Endodermal cell (in vitro differentiated cells): Measurements from ENCODE around the gene RABL3. TPM values are rescaled to one million over a fixed set of nuclear protein-coding genes. Genes with fewer than 3 reads are reported as not detected.
A peak's percentile ranks its signal among the peaks of the same experiment; 100 is the strongest.

ENCODE experiments used
- DNase-seq: peaks from one replicate; pipeline ENCODE4 v3.0.0-alpha.2; 2017
- H3K27ac ChIP-seq: 2 replicates; pipeline ENCODE4 v1.5.1; 2013; ENCODE audit warnings: mild to moderate bottlenecking, low read depth, low read length, moderate library complexity
- H3K27me3 ChIP-seq: 2 replicates; pipeline ENCODE4 v1.6.1; 2013; ENCODE audit warnings: mild to moderate bottlenecking, low read length, moderate library complexity; ENCODE audit not compliant: insufficient read depth, control insufficient read depth, poor library complexity, severe bottlenecking
- H3K36me3 ChIP-seq: 2 replicates; pipeline ENCODE4 v1.7.0; 2013; ENCODE audit warnings: mild to moderate bottlenecking, low read length, moderate library complexity; ENCODE audit not compliant: control insufficient read depth, insufficient read depth
- H3K4me1 ChIP-seq: one replicate; pipeline ENCODE4 v1.7.0; 2013; ENCODE audit warnings: low read length; ENCODE audit not compliant: control insufficient read depth, insufficient read depth
- H3K4me3 ChIP-seq: 2 replicates; pipeline ENCODE4 v1.5.1; 2013; ENCODE audit warnings: mild to moderate bottlenecking, low read length, moderate library complexity
- H3K9ac ChIP-seq: 2 replicates; pipeline ENCODE4 v1.6.1; 2013; ENCODE audit warnings: mild to moderate bottlenecking, low read length, moderate library complexity; ENCODE audit not compliant: poor library complexity, severe bottlenecking; ENCODE audit errors: extremely low read depth
- H3K9me3 ChIP-seq: 2 replicates; pipeline ENCODE4 v1.6.1; 2013; ENCODE audit warnings: mild to moderate bottlenecking, low read length, moderate library complexity; ENCODE audit not compliant: control insufficient read depth
- H3K27ac Mint-ChIP-seq: 2 replicates; pipeline ENCODE4 v1.8.0; 2020; ENCODE audit warnings: mixed read lengths
- H3K27me3 Mint-ChIP-seq: 2 replicates; pipeline ENCODE4 v1.8.0; 2021; ENCODE audit warnings: mild to moderate bottlenecking, mixed read lengths; ENCODE audit not compliant: insufficient read depth
- H3K36me3 Mint-ChIP-seq: 2 replicates; pipeline ENCODE4 v1.8.0; 2020; ENCODE audit warnings: low read depth, mixed read lengths
- H3K4me1 Mint-ChIP-seq: 2 replicates; pipeline ENCODE4 v1.8.0; 2020; ENCODE audit warnings: mixed read lengths
- H3K4me3 Mint-ChIP-seq: 2 replicates; pipeline ENCODE4 v1.8.0; 2020; ENCODE audit warnings: mild to moderate bottlenecking, moderate library complexity, mixed read lengths
- H3K9me3 Mint-ChIP-seq: 2 replicates; pipeline ENCODE4 v1.8.0; 2020; ENCODE audit warnings: mild to moderate bottlenecking, mixed read lengths
- CTCF ChIP-seq: fragments of 200-600 bp; sonication (generic); conservative IDR thresholded peaks from 2 replicates; pipeline ENCODE4 v1.5.0; 2021; ENCODE audit warnings: antibody characterized with exemption, mild to moderate bottlenecking
- WGBS, 2 experiments: methylation state at CpG; one replicate each; pipeline versions ENCODE4 v1.1.5 to v1.1.7; 2013; ENCODE audit warnings: missing lambda C conversion rate in 2 of 2, mixed read lengths in 1 of 2; ENCODE audit not compliant: insufficient coverage in 1 of 2, insufficient read length in 1 of 2; 5-methylcytosine and 5-hydroxymethylcytosine counted together
- total RNA-seq, 2 donors: library from RNA; stranded (reverse); fragmentation: NEBNext Ultra II Directional in 1 of 2; extraction: Animal tissue kit (Norgen Biotek cat#: 25700) in 1 of 2; gene quantifications; 2 replicates in 1 of 2; 3 replicates in 1 of 2; pipeline ENCODE4 v1.2.1, GENCODE V29; 2021

The RABL3 gene
- total RNA-seq, 2 donors from 2014 or later, result 19.6 to 23.0 TPM

DNA sequence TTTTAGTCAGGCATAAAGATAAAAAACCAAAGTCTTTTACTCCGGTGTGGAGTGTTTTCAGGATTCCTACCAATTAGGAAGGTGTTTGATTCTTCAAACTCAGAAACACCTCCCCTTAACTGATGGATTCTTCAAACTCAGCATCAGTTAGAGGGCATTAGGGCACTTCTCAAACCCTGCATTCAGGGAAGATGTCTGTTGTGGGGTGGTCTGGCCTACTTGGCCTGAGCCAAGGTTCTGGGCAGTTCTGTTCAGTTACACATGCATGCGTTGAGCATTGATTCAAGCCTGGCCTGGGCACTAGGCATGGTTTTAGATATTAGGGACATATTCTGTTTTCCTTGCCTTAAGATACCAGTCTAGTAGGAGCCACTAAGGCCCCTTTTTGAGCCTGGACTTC, 61.3 kb downstream of the RABL3 start:
- H3K9me3 ChIP-seq, result peaks cover 30% of the 10 kb centered on the region
- Mint-ChIP-seq H3K4me1 (peaks cover 39% of the 10 kb centered on the region), H3K27me3 (no peaks in the 10 kb centered on the region), H3K36me3 (peaks cover 3% of the 10 kb centered on the region), H3K9me3 (peaks cover 35% of the 10 kb centered on the region), H3K4me3 (no peak overlapping the region), H3K27ac (no peak overlapping the region)
- no peak overlapping the region for H3K9ac ChIP-seq
- H3K4me1 ChIP-seq, result peaks cover 13% of the 10 kb centered on the region
- 94 to 100% methylated on average over 2 of the region's 2 CpGs for WGBS, 2 experiments
- no peak for DNase-seq
- H3K4me3 ChIP-seq, result no peak overlapping the region
- no peaks in the 10 kb centered on the region for H3K27me3 ChIP-seq
- H3K36me3 ChIP-seq, result no peaks in the 10 kb centered on the region
- peak overlapping the region; percentile 79 for H3K27ac ChIP-seq
- TF ChIP-seq CTCF, result no peak

DNA sequence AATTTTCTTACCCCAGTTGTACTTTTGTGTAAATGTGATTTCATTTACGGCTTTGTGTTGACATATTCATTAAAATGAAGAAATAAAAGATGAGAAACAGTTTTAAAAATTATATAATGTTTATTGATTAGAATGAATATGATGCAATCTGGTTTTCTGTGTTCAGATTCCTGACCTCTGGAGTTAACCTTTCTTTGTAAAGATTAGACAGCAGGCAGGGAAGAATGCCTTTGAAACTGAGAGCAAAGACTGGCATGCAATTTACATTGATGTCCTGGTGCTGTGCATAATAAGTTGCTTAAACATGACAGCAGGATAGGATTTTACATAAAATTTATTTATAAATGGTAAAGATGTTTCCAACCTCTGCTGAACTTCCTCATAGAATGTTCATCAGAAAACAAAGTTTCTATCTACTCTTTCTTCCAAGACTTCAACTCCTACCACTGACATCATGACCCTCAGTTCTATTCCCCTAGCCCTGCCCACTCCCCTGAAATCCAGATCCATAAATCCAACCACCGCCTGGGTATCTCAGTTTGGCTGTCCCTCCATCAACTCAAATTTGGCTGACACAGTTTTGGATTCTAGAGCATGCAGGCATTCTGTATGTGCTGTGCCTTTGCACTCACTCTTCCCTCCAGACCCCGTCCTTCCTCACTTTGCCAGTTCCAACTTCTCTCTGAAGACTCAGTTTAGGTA, 62.0 kb downstream of the RABL3 start:
- WGBS, 2 experiments, result 87 to 89% methylated on average over 2 to 3 of the region's 3 CpGs
- Mint-ChIP-seq H3K27me3 (no peaks in the 10 kb centered on the region), H3K36me3 (peaks cover 3% of the 10 kb centered on the region), H3K4me1 (peaks cover 39% of the 10 kb centered on the region), H3K9me3 (peaks cover 35% of the 10 kb centered on the region), H3K4me3 (no peak overlapping the region), H3K27ac (peak overlapping the region; percentile 53)
- peaks cover 37% of the 10 kb centered on the region for H3K9me3 ChIP-seq
- H3K27ac ChIP-seq, result peak overlapping the region; percentile 81
- no peak for DNase-seq
- no peak for TF ChIP-seq CTCF
- H3K9ac ChIP-seq, result no peak overlapping the region
- H3K4me3 ChIP-seq, result no peak overlapping the region
- no peaks in the 10 kb centered on the region for H3K36me3 ChIP-seq
- H3K4me1 ChIP-seq, result peaks cover 13% of the 10 kb centered on the region
- no peaks in the 10 kb centered on the region for H3K27me3 ChIP-seq

DNA sequence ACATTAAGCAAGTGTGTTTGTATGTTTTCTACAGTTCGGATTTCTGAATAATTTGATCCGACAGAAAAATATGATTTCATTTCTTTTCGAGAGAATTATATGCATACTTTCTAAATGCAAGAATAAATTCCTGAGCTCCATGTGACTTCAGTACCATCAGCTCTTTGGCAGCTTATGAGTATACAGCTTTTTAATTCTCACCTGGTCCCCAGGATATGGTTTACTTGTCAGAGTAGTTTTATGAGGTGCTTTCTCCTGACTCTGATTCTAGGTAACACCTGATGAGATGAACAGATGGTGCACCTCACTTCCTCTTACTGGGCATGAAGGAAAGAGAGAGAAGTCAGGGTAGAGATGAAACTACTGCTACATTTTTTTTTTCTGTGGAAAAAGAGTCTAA, 63.3 kb downstream of the RABL3 start:
- no peak for DNase-seq
- Mint-ChIP-seq H3K9me3 (peaks cover 35% of the 10 kb centered on the region), H3K4me3 (no peak overlapping the region), H3K27ac (peak overlapping the region; percentile 20), H3K27me3 (no peaks in the 10 kb centered on the region), H3K4me1 (peaks cover 39% of the 10 kb centered on the region), H3K36me3 (peaks cover 3% of the 10 kb centered on the region)
- H3K9ac ChIP-seq, result no peak overlapping the region
- WGBS, 2 experiments, result 89 to 100% methylated on average over 2 to 3 of the region's 3 CpGs
- H3K27me3 ChIP-seq, result no peaks in the 10 kb centered on the region
- peak overlapping the region; percentile 81 for H3K27ac ChIP-seq
- H3K9me3 ChIP-seq, result peaks cover 37% of the 10 kb centered on the region
- H3K4me1 ChIP-seq, result peaks cover 13% of the 10 kb centered on the region
- peak overlapping the region; percentile 46 for H3K4me3 ChIP-seq
- TF ChIP-seq CTCF, result no peak
- H3K36me3 ChIP-seq, result no peaks in the 10 kb centered on the region
